GM21786 (cell line): ENCODE results near the gene FAM13C.

ENCODE experiments used
- ATAC-seq: cut with Tn5 transposase; IDR thresholded peaks from one replicate; pipeline ENCODE4 v1.9.1; 2021; ENCODE audit not compliant: unreplicated experiment

Gene FAM13C

GRCh38 chr10:59362959-59363381 lies 621 bp upstream of the FAM13C start:
- no peak for ATAC-seq

- ATAC-seq, result no peak
Observed at GRCh38 chr10:59361663-59362143, 646 bp downstream of the FAM13C start.

- ATAC-seq, result no peak
Observed at GRCh38 chr10:59360605-59361405, 1.5 kb downstream of the FAM13C start.

DNA sequence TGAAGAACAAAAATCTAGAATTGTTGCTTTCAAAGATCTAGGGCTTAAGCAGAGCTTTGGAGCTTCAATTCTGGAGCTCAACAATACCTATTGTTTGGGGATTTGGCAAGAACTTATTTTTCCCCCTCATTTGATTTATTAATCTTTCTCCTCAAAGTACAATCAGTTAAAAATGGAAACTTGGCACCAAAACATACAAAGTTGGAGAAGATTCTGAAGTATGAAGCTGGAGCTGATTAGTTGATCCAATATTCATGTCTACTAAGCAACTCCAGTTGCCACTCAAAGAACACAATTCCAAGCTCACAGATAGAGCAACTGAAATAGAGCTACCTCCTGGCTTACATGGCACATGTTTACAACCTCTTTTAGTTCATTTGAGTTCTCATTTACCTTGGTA lies 3.8 kb downstream of the FAM13C start:
- ATAC-seq, result no peak

DNA sequence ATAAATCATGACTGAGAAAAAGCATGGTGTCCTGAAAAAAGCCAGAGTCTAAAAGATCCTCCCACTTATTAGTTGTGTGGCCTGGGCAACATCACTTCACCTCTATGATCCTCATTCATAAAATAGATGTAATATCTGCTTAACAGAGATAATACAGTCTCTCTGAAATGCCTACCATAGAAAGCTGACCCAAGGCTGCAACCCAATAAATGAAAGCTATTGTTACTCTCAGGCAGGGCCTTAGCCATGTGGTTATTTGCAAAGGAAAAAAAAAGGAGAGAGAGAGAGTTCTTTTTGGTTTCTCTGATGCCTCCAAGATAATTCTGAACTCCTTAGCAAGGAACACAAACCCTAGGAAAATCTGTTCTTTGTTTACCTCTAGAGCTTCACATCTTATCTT lies 7.9 kb downstream of the FAM13C start:
- no peak for ATAC-seq

- ATAC-seq, result no peak
Observed at GRCh38 chr10:59350558-59350957, 11.8 kb downstream of the FAM13C start.

DNA sequence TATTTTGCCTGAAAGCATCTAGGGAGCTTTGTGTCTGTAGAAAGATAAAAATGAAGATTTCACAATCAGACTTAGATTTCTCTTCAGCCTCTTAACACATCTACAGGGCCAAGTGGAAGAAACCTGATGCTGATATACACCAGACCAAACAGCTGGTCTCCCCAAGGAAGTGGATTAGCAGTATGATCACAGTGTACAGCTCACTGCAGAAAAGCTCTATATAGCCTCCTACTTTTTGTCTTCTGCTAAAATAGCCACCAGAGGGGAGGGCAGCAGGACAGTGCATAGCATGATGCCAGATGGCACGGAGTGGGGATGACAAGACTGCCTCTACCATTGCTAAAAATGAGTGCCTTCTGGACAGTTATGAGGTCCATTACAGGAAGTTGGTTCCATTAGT lies 16.0 kb downstream of the FAM13C start:
- ATAC-seq, result no peak

DNA sequence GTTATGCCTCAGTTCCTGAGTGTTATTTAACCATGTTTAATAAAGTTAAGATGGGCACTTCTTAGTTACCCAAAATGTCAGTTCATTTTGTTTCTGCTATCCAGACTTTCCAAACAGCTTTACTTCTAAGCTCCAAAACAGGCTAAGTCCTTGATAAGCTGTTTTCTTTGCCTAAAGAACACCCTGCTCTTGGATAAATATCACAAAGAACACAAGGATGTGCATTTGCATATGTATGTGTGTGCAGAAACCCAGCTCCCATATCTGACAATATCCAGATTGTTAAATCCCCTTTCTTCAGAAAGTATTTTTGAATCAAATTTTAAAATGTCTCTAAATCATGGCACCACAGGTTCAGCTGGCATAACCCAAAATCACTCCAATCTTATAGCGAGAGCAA lies 19.6 kb downstream of the FAM13C start:
- no peak for ATAC-seq

DNA sequence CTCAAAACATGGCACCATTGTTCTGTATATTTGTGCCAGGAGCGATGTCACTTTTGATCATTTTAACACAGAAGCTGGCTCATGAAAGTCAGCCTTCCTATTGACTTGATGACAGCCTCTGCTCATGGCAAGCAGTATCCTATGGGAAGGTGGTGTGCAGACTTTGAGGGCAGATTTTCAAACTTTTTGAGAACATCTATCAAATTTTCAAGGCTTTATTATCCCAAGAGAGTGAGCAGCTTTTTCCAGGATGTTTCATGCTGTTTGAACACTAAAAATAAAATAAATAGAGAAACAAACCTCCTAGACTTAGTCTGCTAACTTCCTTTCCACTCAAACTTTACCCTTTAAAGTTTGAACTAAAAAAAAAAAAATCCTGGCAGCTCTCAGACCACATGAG lies 20.3 kb downstream of the FAM13C start:
- ATAC-seq, result no peak

GRCh38 chr10:59340285-59340684 lies 22.1 kb downstream of the FAM13C start:
- ATAC-seq, result no peak

DNA sequence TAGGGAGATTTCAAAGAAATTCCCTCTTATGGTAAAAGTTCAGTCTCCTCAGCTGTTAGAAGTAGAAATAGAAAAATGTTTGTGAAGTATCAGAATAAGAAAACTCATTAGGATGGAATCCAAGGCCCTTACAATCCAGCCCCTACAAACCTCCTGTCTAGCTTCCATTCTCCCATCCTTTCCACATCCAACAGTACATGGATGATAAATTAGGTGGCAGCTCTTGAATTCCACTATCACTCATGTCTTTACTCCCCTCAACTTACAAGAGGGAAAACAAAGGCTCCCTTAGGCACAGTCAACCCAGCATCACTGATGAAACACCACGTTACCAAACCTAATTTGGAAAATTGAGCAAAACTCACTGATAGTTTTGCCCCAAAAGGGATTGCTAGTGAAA lies 23.0 kb downstream of the FAM13C start:
- ATAC-seq, result no peak

- ATAC-seq, result no peak
Observed at GRCh38 chr10:59337201-59337652, 25.1 kb downstream of the FAM13C start.

GRCh38 chr10:59336632-59337031 lies 25.7 kb downstream of the FAM13C start:
- no peak for ATAC-seq

GRCh38 chr10:59335497-59335896 lies 26.9 kb downstream of the FAM13C start:
- ATAC-seq, result no peak

GRCh38 chr10:59333701-59334100 lies 28.6 kb downstream of the FAM13C start:
- ATAC-seq, result no peak

DNA sequence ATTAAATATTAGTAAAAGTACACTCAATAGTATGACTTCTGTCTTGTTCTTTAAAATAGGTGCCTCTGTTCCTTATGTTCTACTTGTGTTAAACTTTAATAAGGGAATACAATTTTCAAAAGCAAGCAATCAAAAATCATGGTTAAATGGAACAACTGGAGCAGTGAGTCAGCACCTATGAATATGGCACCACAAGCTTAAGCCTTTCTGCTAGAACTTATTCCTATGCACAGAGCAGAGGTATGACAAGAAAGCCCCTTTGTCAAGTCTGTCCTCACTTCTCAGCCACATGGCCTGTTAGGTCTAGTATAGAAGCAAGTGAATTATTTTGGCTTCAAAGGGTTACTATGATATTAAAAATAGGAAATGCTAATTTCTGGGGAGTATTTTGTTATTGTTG lies 29.8 kb downstream of the FAM13C start:
- no peak for ATAC-seq

DNA sequence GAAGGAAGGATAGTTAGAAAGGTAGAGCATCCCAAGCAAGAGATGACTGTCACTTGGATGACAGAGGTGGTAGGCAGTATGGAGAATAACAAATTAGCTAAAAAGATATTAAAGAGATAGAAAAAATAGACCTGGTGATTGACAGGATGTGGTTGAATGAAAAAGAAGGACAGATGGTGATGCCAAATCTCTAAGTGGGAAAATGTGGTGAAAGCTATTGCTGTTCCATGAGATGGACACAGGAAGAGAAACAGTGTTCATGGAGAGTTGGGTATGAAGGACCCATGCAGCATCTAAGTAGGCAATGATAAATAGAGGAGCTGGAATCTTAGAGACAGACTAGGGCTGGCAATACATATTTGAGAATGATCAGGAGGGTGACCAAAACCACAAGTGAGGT lies 30.7 kb downstream of the FAM13C start:
- ATAC-seq, result no peak

GRCh38 chr10:59325116-59325515 lies 37.2 kb downstream of the FAM13C start:
- no peak for ATAC-seq

DNA sequence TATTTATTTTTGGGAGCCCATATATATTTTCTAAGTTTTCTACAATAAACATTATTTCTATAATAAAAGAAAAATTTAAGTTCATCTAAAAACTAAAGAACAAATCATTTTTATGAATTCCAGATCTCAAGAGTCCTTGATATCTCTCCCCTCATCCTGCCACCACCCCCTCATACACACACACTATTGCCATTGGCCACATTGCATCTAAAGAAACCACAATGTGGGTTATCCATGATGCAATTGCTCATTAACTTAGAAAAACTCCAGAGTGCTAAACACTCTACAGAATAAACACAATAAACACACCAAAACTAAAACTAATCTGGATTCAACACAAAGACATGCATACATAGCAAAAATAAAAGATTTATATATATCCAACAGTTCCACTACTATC lies 37.8 kb downstream of the FAM13C start:
- ATAC-seq, result no peak

DNA sequence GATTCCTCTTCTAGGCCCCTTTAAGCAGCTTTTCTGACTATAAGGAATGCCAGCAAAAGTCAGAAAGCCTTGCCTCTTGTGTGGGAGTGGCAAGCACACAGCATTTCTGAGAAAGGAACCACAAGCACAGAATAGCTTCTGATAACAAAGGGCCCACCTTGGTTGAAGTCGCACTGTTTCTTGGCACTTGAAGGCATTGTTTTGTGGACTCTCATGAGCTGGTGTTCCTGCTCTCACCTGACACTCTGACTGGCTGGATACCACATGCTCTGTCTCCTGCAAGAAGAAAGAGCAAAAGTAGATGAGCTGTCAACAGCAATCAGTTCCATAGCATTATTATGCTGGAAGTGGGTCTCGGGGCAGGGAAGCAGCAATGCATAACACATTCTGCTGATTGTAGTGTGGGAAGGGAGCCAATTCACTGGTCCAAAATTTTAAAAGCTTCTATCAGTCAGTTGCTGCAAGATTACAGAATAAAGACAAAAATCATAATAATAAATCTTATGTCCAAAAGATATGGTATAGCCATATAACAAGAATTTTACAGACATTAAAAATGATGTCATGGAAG lies 38.4 kb downstream of the FAM13C start:
- ATAC-seq, result no peak

- ATAC-seq, result no peak
Observed at GRCh38 chr10:59323036-59323459, 39.3 kb downstream of the FAM13C start.

GRCh38 chr10:59322131-59322530 lies 40.2 kb downstream of the FAM13C start:
- ATAC-seq, result no peak

GRCh38 chr10:59320355-59320754 lies 42.0 kb downstream of the FAM13C start:
- ATAC-seq, result no peak
